Common myeloid progenitor, CD34-positive (primary cell): ENCODE data around the gene EMC6.

ENCODE experiments used
- CTCF ChIA-PET: fragments of 350-600 bp; sonication (Branson Sonifier 250); formaldehyde crosslinking; loops from one replicate; lab custom pipeline; 2021; ENCODE audit warnings: antibody characterized with exemption; lab: Charles Lee
- POLR2A ChIA-PET: fragments of 350-600 bp; sonication (Branson Sonifier 250); formaldehyde crosslinking; loops from one replicate; lab custom pipeline; 2021; ENCODE audit warnings: antibody characterized with exemption; lab: Charles Lee
- DNase-seq, 3 donors: peaks; one replicate each; pipeline versions ENCODE4 v3.0.0 to v3.0.0-alpha.2; 2013
- H3K27ac ChIP-seq, 2 experiments: 1 replicate in 1 of 2; 2 replicates in 1 of 2; pipeline ENCODE4 v1.7.0; 2013; ENCODE audit warnings: inconsistent platforms in 2 of 2, low read length in 2 of 2, mild to moderate bottlenecking in 2 of 2, low read depth in 1 of 2, moderate library complexity in 1 of 2; ENCODE audit not compliant: severe bottlenecking in 2 of 2, insufficient read depth in 1 of 2, poor library complexity in 1 of 2
- H3K27me3 ChIP-seq, 5 experiments: replicated peaks in 2 of 5; 1 replicate in 3 of 5; 2 replicates in 2 of 5; pipeline versions ENCODE4 v1.6.1 to v1.7.0; 2013; ENCODE audit warnings: low read length in 4 of 5, mild to moderate bottlenecking in 2 of 5, moderate library complexity in 2 of 5, inconsistent platforms in 1 of 5; ENCODE audit not compliant: insufficient read depth in 5 of 5, control insufficient read depth in 4 of 5
- H3K36me3 ChIP-seq, 4 experiments: 1 replicate in 2 of 4; 2 replicates in 2 of 4; pipeline versions ENCODE4 v1.6.1 to v1.7.0; 2013; ENCODE audit warnings: low read length in 3 of 4, control low read depth in 1 of 4, mild to moderate bottlenecking in 1 of 4; ENCODE audit not compliant: control insufficient read depth in 4 of 4, insufficient read depth in 4 of 4
- H3K4me1 ChIP-seq, 4 experiments: 1 replicate in 3 of 4; 2 replicates in 1 of 4; pipeline versions ENCODE4 v1.6.1 to v1.7.1; 2013; ENCODE audit warnings: low read length in 3 of 4, mild to moderate bottlenecking in 3 of 4, control low read depth in 1 of 4, inconsistent platforms in 1 of 4, moderate library complexity in 1 of 4; ENCODE audit not compliant: control insufficient read depth in 4 of 4, insufficient read depth in 4 of 4; ENCODE audit errors: control extremely low read depth in 1 of 4
- H3K4me3 ChIP-seq, 7 experiments: 1 replicate in 4 of 7; 2 replicates in 3 of 7; pipeline versions ENCODE4 v1.5.1 to v1.7.0; 2013; ENCODE audit warnings: mild to moderate bottlenecking in 7 of 7, low read length in 6 of 7, moderate library complexity in 6 of 7, inconsistent platforms in 2 of 7, low read depth in 2 of 7, control low read depth in 1 of 7; ENCODE audit not compliant: insufficient read depth in 4 of 7, control insufficient read depth in 1 of 7; ENCODE audit errors: extremely low read depth in 1 of 7
- H3K9me3 ChIP-seq, 5 experiments: 1 replicate in 4 of 5; 2 replicates in 1 of 5; pipeline versions ENCODE4 v1.6.1 to v1.7.1; 2013; ENCODE audit warnings: low read length in 4 of 5, mild to moderate bottlenecking in 2 of 5, inconsistent platforms in 1 of 5, low read depth in 1 of 5, moderate library complexity in 1 of 5; ENCODE audit not compliant: control insufficient read depth in 4 of 5, insufficient read depth in 2 of 5; ENCODE audit errors: control extremely low read depth in 1 of 5
- WGBS: methylation state at CpG from one replicate; pipeline ENCODE4 v1.1.5; 2013; ENCODE audit not compliant: insufficient coverage; 5-methylcytosine and 5-hydroxymethylcytosine counted together

EMC6 gene

DNA sequence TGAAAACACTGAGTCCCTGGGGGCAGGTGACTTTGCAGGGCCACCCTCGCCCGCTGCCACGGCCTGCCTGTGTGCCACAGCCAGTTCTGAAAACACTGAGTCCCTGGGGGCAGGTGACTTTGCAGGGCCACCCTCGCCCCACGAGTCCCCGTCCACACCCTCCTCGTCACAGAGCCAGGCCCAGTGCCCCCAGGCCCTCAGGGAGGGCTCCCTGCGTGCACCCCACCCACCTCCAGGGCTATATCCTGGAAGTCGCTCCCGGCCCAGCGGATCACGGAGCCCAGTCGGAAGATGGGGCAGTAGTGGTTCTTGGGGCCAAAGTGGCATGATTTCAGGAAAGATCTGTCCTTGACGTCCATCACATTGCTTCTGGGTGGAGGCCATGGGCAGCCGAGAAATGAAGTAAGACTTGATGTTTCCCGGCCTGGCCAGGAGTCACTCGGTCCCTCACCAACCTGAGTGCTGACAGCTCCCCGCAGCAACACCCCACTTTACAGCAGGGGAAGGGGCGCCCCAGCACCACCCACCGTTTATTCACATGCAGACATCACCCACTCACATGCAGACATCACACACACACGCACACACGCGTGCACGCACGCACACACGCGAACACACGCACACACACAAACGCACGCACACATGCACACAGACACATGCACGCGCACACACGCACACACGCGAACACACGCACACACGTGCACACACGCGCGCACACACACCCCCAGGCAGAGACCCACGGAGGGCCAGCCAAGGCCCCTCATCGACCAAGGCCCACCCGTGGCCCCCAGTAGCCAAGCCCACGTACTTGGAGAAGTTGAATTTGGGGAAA, 20.9 kb downstream of the EMC6 start:
- WGBS = 96% methylated on average over 33 of the region's 44 CpGs
- CTCF ChIA-PET = no interaction called here
- H3K4me3 ChIP-seq = no peak overlapping the region
- H3K4me1 ChIP-seq = peaks cover 0 to 4% (median under 1%) of the 10 kb centered on the region in 4 experiments
- no peak overlapping the region for H3K27ac ChIP-seq
- no peaks in the 10 kb centered on the region for H3K9me3 ChIP-seq
- H3K36me3 ChIP-seq = peaks cover 0 to 7% (median 2%) of the 10 kb centered on the region in 4 experiments
- POLR2A ChIA-PET = no interaction called here
- peaks cover 0 to 5% (median 0%) of the 10 kb centered on the region in 5 experiments for H3K27me3 ChIP-seq
- DNase-seq = no peak

- DNase-seq = no peak
- ChIA-PET CTCF (no interaction called here), POLR2A (no interaction called here)
- Histone ChIP-seq H3K27me3 (peaks cover 0 to 9% (median 2%) of the 10 kb centered on the region in 5 experiments), H3K27ac (no peak overlapping the region), H3K36me3 (peaks cover 0 to 7% (median 2%) of the 10 kb centered on the region in 4 experiments), H3K4me3 (no peak overlapping the region), H3K9me3 (no peaks in the 10 kb centered on the region), H3K4me1 (peaks cover 0 to 8% (median 4%) of the 10 kb centered on the region in 4 experiments)
- 95% methylated on average over 16 of the region's 22 CpGs for WGBS
Measured at GRCh38 chr17:3690094-3690715, 21.6 kb downstream of the EMC6 start.

DNA sequence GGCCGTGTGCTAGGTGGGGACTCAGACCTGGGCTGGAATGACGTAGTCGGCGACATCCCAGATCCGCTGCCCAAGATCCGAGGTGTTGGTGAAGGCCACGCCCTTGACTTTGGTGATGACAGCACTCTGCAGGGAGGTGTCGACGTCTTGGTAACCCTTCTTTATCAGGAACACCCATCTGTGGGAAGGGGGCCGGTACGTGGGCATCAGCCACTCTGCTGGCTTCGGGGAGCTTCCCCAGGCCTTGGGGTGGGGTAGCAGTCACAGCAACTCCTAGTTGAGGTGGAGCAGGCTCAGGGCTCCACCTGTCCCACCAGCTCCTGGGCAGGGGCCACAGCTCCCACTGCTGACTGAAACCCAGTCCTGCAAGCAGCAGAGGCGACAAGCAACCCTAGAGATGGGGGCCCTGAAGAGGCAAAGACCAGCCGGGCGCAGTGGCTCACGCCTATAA, 23.0 kb downstream of the EMC6 start:
- 92% methylated on average over 15 of the region's 16 CpGs for WGBS
- Histone ChIP-seq H3K9me3 (no peaks in the 10 kb centered on the region), H3K36me3 (peaks cover 0 to 7% (median 2%) of the 10 kb centered on the region in 4 experiments), H3K27me3 (peaks cover 0 to 17% (median 2%) of the 10 kb centered on the region in 5 experiments), H3K4me3 (no peak overlapping the region), H3K4me1 (peaks cover 0 to 19% (median 17%) of the 10 kb centered on the region in 4 experiments), H3K27ac (no peak overlapping the region)
- DNase-seq = peak in 1 of 3 donors; percentile 22
- ChIA-PET POLR2A (no interaction called here), CTCF (interaction anchor here (1.0 to 1.1 kb wide), 2 partner anchors 8 to 12 kb away, joined by 4 to 5 read pairs; no protein-coding TSS in a partner anchor)

DNA sequence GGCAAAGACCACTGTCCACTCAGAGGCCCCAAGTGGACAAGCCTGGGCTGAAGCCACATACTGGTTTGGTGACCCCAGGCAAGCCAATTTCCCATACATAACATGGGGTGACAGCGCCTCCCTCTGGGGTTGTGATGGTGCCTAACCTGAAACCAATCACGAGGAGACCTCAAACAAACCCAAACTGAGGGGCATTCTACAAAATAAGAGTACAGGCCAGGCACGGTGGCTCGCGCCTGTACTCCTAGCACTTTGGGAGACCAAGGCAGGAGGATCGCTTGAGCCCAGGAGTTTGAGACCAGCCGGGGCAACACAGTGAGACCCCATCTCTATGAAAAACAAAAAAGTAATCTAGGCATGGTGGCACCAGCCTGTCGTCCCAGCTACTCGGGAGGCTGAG, 23.7 kb downstream of the EMC6 start:
- peaks cover 0 to 22% (median 4%) of the 10 kb centered on the region in 5 experiments for H3K27me3 ChIP-seq

GRCh38 chr17:3693141-3693540, 24.5 kb downstream of the EMC6 start:
- CTCF ChIA-PET = no interaction called here
- Histone ChIP-seq H3K27me3 (peaks cover 0 to 23% (median 4%) of the 10 kb centered on the region in 5 experiments), H3K4me1 (peaks cover 0 to 22% (median 18%) of the 10 kb centered on the region in 4 experiments), H3K36me3 (peaks cover 0 to 7% (median 2%) of the 10 kb centered on the region in 4 experiments), H3K9me3 (peaks cover 0 to 2% (median 0%) of the 10 kb centered on the region in 5 experiments), H3K27ac (no peak overlapping the region), H3K4me3 (no peak overlapping the region)
- WGBS = 87% methylated on average over 4 of the region's 4 CpGs
- no peak for DNase-seq
- POLR2A ChIA-PET = interaction anchor here (0.6 kb wide), 1 partner anchor 24 kb away, joined by 3 read pairs; no protein-coding TSS in a partner anchor

More for the DNA sequence above, 23.7 kb downstream of the EMC6 start:
- ChIA-PET POLR2A (interaction anchor here (0.6 kb wide), 1 partner anchor 24 kb away, joined by 3 read pairs; no protein-coding TSS in a partner anchor), CTCF (interaction anchor here (1.0 to 1.1 kb wide), 2 partner anchors 9 to 13 kb away, joined by 4 to 5 read pairs; no protein-coding TSS in a partner anchor)
- Histone ChIP-seq H3K4me1 (peaks cover 0 to 22% (median 19%) of the 10 kb centered on the region in 4 experiments), H3K9me3 (no peaks in the 10 kb centered on the region), H3K4me3 (no peak overlapping the region), H3K36me3 (peaks cover 0 to 7% (median 2%) of the 10 kb centered on the region in 4 experiments), H3K27ac (no peak overlapping the region)
- 97% methylated on average over 9 of the region's 9 CpGs for WGBS
- DNase-seq = no peak

- ChIA-PET POLR2A (no interaction called here), CTCF (no interaction called here)
- H3K27me3 ChIP-seq = peaks cover 0 to 23% (median 4%) of the 10 kb centered on the region in 5 experiments
- peaks cover 0 to 7% (median 2%) of the 10 kb centered on the region in 4 experiments for H3K36me3 ChIP-seq
- no peak overlapping the region for H3K27ac ChIP-seq
- peak in 2 of 3 donors; percentile 28 to 40 for DNase-seq
- peaks cover 0 to 5% (median 0%) of the 10 kb centered on the region in 5 experiments for H3K9me3 ChIP-seq
- H3K4me3 ChIP-seq = no peak overlapping the region
- 93% methylated on average over 7 of the region's 9 CpGs for WGBS
- H3K4me1 ChIP-seq = peaks cover 0 to 24% (median 18%) of the 10 kb centered on the region in 4 experiments
Measured at GRCh38 chr17:3693829-3694231, 25.2 kb downstream of the EMC6 start.
